DMS53 treated with DMSO at 0.1 percent for 48 hours (cell line): ENCODE data around the gene SLC6A6.
"Not testable (repeated sequence)": the region's sequence is repeated elsewhere in the genome, so short reads cannot be mapped to it uniquely, and the experiment has no call there.

Experiments used
- DNase-seq: peaks from one replicate; lab custom pipeline; 2025; ENCODE audit not compliant: unreplicated experiment; lab: John Stamatoyannopoulos, UW

The SLC6A6 gene

DNA sequence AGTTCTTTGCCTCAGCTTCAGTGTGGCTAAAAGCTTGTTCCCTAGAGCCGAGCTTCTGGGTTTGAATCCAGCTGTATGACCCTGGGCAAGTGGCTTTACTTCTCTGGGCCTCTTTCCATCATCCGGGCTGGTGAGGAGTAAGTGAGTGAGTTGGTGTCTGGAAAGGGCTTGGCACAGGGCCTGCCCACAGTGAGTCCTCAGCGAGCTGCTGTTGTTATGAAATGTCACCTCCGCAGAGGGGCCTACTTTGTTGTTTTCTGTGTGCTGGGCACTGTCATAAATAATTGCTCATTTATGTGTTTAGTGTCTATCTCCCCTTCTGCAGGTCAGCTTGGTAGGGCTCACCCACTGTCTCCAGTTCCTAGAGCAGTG is 31.7 kb downstream of the SLC6A6 start:
- DNase-seq = no peak

- DNase-seq = no peak
These were observed 32.2 kb downstream of the SLC6A6 start for GRCh38 chr3:14434498-14435151.

DNA sequence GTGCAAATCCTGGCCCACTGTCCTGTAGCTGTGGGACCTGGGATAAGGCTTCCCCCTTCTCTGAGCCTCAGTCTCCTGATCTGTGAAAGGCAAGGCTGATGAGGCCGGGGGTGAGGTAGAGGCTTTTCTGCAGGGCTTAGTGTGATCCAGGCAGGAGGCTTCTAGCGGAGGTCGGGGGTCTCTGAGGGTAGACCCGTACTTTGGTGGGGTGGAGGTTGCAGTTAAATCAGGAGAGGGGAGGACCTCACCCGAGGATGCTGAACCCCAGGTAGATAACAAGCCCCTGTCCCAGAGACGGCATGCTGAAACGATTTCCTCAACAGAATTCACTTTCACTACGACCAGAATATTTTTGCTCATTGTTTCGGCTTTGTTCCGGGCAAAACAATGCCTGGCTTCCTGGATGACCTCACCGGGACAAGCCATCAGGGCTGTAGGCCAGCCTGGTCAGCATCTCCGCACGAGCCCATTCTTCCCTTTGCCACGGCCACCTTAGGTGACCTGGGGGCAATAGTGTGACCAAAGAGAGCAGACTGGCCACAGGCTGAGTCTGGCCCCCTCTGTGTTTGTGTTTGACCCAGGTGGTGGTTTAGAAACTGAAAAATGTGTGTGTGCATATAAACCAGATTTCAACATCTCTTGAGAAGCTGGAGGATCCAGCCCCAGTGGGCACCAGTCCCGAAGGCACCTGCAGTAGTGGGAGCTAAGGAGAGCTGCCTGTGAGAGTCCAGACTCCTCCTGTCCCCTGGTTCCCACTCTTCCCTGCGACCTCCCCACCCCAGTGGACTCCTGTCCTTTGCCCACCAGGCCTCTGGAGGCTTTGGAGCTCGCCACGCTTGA is 33.0 kb downstream of the SLC6A6 start:
- no peak for DNase-seq

GRCh38 chr3:14436954-14437281 is 34.5 kb downstream of the SLC6A6 start:
- no peak for DNase-seq

DNA sequence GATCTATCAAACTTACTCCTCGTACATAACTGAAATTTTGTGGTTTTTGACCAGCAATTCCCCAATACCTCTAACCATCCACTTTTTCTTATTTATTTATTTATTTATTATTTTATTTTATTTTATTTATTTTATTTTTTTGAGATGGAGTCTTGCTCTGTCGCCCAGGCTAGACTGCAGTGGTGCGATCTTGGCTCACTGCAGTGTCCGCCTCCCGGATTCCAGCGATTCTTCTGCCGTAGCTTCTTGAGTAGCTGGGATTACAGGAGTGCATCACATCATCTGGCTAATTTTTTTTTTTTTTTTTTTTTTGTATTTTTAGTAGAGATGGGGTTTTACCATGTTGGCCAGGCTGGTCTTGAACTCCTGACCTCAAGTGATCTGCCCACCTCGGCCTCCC is 35.3 kb downstream of the SLC6A6 start:
- not testable (repeated sequence) for DNase-seq

GRCh38 chr3:14438262-14438661 is 35.9 kb downstream of the SLC6A6 start:
- no peak for DNase-seq

DNA sequence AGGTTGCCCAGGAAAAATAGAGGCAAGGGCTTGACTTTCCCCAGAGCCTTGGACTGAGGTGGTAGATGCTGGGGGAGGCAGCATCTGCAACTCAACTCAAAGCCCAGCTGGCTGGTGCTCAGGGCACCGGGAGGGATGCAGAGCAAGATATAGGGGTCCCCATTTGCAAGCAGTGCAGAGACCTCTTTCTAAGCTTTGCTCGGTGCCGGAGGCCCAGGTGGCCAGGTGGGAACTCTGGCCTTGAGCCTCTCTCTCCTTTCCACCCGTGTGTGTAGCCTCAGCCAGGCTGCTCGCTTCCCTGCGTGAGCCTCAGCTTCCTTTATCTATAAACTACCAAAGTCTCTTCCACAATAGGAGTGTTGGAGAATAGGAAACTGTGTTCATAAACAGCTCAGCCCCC is 36.5 kb downstream of the SLC6A6 start:
- DNase-seq = no peak

GRCh38 chr3:14439501-14440167 is 37.2 kb downstream of the SLC6A6 start:
- no peak for DNase-seq

DNA sequence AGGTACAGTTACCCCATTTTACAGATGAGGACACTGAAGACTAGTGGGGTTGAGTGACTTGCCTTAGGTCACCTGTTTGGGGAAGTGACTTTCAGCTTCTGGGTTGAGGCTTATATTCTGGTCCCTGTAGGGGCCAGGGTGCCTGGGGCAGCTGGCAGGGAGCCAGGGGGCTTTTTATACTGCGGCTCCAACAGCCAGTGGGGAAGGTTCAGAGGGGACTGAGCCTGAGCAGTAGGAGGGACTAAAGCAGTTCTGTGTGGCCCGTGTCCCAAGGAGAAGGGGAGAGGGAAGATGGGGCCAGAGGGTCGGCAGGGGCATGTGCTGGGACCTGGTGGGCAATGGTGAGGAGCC is 37.7 kb downstream of the SLC6A6 start:
- no peak for DNase-seq

GRCh38 chr3:14440531-14441239 is 38.3 kb downstream of the SLC6A6 start:
- DNase-seq = no peak

DNA sequence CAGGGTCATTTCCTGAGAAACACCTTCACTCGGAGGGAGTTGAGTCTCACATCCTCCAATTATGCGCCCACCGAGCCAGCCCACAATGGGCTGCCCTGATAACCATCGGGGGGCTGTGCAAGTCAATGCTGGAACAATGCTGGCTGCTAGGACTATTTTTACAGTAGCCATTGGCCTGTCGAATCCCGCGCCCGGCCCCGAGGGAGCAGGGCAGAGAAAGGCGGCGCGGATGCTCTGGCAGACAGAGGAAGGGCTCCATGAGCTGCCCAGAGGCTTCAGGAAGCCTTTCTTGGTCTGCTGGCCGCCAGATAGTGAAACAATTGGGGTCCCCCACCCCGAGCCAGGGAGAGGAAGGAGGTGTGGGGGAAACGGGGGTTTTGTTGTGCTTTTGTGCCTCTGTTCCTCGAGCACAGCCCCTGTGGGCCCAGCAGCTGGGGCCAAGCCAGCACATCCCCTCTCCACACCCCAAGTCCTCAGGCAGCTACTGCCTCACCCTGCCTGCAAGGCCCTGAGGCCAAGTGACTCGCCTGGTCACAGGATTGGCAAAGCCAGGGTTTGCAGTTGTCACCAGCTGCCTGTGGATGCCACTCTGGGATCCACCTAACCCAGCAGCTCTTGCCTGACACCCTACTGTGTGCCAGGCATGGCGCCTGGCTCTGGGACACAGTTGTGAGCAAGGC is 39.0 kb downstream of the SLC6A6 start:
- no peak for DNase-seq

- no peak for DNase-seq
These were observed 39.5 kb downstream of the SLC6A6 start for GRCh38 chr3:14441920-14442300.

GRCh38 chr3:14444380-14444779 is 42.0 kb downstream of the SLC6A6 start:
- no peak for DNase-seq

GRCh38 chr3:14445773-14446172 is 43.4 kb downstream of the SLC6A6 start:
- DNase-seq = no peak

DNA sequence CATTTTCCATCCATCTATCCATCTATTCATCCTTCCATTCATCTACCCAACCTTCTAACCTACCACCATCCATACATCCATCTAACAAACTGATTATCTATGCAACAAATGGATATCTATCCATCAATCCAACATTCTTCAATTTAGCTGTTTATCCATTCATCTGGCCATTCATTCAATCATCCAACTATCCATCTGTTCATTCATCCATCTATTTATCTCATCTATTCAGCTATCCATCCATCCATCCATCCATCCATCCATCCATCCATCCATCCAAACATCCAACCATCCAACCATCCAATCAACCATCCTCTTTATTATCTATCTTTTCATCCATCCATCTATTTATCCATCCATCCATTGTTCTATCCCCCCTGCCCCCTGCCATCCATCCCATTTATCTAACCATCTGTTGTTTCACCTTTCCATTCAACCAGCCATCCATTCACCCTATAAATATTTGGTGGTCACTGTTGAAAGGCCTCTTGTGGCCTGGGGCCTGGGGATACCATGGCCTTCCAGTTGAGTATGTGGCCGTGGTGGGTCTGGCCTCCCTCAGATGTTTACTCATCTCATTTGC is 44.7 kb downstream of the SLC6A6 start:
- no peak for DNase-seq

DNA sequence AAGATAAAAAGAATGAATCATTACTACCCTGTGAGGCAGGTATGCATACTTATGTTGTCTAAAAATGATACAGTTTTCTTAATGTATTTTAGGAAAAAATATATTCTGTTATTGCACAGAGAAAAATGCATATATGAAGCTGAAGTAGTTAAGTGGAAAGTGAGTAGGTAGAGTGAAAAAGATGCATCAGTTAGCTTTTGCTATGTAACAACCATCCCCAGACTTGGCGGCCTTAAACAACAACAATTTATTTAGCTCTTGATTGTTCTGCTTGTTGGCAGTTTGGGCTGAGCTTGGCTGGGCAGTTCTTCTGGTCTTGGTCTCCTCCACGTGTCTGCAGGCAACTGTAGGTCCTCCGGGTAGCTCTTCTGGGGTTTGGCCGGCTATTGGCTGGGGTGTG is 45.7 kb downstream of the SLC6A6 start:
- DNase-seq = no peak

- DNase-seq = no peak
These were observed 46.6 kb downstream of the SLC6A6 start for GRCh38 chr3:14448756-14449727.

DNA sequence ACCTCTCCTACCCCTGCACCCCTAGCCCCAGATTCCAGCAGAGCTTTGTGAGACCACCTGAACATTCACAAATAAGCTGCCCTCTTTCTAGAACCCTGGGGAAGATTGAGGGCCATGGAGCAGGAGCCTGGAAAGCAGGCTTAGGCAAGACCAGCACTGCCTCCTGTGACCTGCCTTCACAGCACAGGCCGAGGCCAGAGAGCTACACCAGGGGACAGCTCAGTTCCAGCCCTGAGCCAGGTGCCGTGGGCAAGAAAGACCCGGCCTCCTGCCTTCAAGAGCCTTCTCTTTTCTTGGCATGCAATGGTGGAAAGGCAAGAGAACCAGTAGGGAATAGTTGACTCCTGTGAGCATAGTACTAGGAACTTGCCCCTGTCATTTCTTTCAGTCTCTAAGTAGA is 48.1 kb downstream of the SLC6A6 start:
- no peak for DNase-seq

GRCh38 chr3:14450922-14451606 is 48.7 kb downstream of the SLC6A6 start:
- DNase-seq = no peak
